GM18505 (cell line): ENCODE results near the gene RAET1G.
"Not testable (repeated sequence)": the region's sequence is repeated elsewhere in the genome, so short reads cannot be mapped to it uniquely, and the experiment has no call there.

Experiments used
- ATAC-seq: cut with Tn5 transposase; IDR thresholded peaks from one replicate; pipeline ENCODE4 v1.9.1; 2021; ENCODE audit not compliant: unreplicated experiment
- POLR2A ChIP-seq: IDR thresholded peaks from 4 replicates; pipeline ENCODE4 v1.6.1; 2011; ENCODE audit warnings: borderline replicate concordance; ENCODE audit not compliant: insufficient read depth, insufficient read length; ENCODE audit errors: extremely low read depth

RAET1G gene

DNA sequence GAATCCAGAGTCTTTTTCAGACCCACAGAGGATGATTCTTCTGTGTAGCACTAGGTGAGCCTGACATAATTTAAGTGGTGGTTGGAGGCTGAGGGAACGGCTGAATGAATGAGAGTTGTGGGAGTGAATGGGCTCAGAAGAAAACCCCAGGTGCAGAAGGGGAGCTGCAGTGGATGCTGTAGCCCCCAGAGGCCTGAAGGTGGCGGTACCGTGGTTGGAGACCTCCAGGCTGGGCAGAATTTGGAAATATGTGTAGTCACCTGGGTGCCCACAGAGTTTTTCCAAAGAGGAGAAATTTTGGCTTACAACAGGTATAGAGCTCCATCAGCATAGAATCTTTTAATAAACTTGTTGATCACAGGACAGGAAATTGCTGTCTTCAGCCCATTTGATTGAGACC lies 6.5 kb upstream of the RAET1G start:
- no peak for TF ChIP-seq POLR2A
- ATAC-seq: no peak

GRCh38 chr6:149927025-149927424 lies 4.1 kb upstream of the RAET1G start:
- not testable (repeated sequence) for ATAC-seq

- ATAC-seq: no peak
- no peak for TF ChIP-seq POLR2A
These were observed 3.3 kb upstream of the RAET1G start for GRCh38 chr6:149925974-149926777.

DNA sequence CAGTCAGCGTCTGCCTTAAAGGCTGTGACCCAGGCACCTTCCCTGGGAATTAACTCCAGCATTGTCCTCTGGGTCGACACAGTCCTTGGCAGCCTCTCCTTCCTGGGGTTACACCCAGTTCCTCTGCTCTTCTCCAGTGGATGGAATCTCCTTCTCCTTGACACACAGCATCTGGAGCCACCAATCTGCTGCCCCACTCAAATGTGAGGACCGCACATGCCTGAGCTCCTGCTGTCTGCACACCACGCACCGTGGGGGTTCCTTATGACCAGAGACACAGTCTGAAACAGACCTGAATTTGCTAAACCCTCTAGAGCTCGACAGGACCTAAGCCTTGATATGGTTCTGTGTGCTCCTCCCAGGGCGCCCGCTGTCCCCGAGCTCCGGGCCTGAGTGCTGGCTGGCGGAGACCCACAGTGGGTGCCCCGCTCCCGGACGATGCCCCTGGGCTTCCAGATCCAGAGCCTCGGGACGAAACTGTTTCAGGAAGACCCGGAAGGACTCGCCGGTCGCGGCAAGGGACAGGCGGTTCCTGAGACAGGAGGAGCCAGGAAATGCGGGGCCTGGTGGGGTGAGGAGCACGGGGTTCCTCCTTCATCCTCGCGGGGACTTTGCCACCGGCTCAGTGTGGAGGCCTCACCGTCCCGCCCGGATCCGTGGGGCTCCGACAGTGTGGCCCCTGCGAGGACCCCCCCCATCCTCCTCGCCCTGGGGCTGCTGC lies 2.5 kb upstream of the RAET1G start:
- no peak for ATAC-seq
- no peak for TF ChIP-seq POLR2A

DNA sequence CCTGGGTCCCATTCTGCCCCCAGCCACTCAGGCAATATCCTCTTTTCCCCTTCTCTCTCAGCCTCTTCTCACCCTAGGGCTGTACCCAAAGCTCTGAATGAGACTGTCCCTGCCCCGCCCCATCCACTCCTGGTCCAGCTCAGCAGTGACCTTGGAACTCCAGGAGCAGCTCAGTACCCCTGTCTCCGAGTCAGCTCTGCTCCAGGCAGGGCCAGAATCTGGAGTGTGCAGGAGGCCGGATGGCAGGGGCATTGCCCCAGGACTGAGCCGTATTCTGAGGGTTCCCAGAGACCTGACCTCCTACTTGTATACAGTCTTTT lies 2.0 kb upstream of the RAET1G start:
- no peak for TF ChIP-seq POLR2A

GRCh38 chr6:149924206-149924932 lies 1.4 kb upstream of the RAET1G start:
- TF ChIP-seq POLR2A: no peak

More for the DNA sequence above, 2.0 kb upstream of the RAET1G start:
- ATAC-seq: no peak

GRCh38 chr6:149923327-149923986 lies 536 bp upstream of the RAET1G start:
- TF ChIP-seq POLR2A: no peak
- no peak for ATAC-seq

More at GRCh38 chr6:149924206-149924932, 1.4 kb upstream of the RAET1G start:
- ATAC-seq: no peak

- not testable (repeated sequence) for ATAC-seq
These were observed 830 bp downstream of the RAET1G start for GRCh38 chr6:149922091-149922490.

DNA sequence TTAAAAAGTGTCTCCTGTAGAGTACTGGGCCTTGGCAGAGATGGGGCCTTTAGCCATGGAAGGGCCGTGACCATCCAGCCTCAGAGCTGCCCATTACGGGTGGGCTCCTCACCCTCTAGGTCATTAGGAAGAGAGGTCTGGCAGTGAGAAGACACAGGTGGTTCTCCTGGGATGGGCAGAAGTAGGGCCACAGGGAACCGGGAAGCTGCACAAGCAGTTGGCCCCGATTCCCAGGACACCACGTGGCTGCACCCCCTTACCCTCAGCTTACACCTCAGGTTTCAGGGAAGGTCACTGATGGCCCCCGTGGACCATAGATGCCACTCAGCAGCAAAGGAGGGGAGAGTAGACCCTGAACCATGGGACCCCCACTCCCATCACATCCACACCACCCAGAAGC lies 1.6 kb downstream of the RAET1G start:
- ATAC-seq: no peak
- no peak for TF ChIP-seq POLR2A

DNA sequence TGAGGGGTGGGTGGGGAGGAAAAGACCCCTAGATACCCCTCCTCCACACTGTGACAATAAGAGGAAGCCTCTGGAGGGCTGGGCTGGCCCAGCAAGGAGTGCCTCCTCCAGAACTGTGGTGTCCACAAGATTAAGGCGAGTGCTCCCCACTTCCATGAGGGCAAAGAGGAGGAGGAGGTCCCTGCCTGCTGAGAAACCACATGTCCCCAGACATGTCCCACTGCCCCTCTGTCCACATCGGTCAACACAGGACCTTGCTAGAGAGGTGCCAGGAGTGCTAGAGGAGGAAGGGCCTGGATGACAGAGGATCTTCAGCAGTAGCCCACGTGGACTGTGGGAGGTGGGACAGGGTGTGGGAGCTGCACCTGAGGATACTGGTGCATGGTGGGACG lies 3.1 kb downstream of the RAET1G start:
- ATAC-seq: no peak
- TF ChIP-seq POLR2A: no peak

GRCh38 chr6:149919126-149919833 lies 3.6 kb downstream of the RAET1G start:
- not testable (repeated sequence) for ATAC-seq

GRCh38 chr6:149918151-149918905 lies 4.6 kb downstream of the RAET1G start:
- no peak for TF ChIP-seq POLR2A
- ATAC-seq: no peak

DNA sequence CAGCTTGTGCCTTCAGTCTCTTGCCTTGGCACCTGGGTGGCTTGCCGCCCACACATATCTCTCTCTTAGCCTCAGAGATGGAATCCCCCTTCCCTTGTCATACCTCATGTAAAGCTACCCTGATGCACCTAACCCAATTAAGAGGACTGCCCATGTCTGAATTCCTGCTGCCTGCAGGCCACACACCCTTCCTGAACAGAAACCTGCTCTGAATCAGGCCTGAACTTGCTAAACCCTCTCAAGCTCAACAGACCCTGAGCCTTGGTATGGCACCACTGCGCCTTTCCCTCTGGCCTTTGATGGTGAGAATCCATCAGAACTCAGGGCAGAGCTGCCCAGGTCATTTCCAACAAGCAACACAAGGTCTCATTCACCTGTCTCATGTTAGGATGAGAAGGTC lies 5.2 kb downstream of the RAET1G start:
- ATAC-seq: no peak
- TF ChIP-seq POLR2A: no peak
